ENCODE data around the gene MTURN. TPM values are rescaled to one million over a fixed set of nuclear protein-coding genes. Genes with fewer than 3 reads are reported as not detected.

Gene MTURN
- total and polyA plus RNA-seq, 10 donors, result 6.3 to 36.6 (median 14.8) TPM

- H3K4me1 ChIP-seq, result peaks cover 0 to 16% (median 9%) of the 10 kb centered on the region in 6 donors
- H3K4me3 ChIP-seq, result no peak overlapping the region
- peaks cover 0 to 20% (median 15%) of the 10 kb centered on the region in 8 donors for H3K9me3 ChIP-seq
- H3K27me3 ChIP-seq (replicated peaks in 1 of 7), result no peaks in the 10 kb centered on the region
- TF ChIP-seq POLR2AphosphoS5 (IDR thresholded peaks at IDR 0.05) (no peak), CTCF (IDR thresholded peaks at IDR 0.05 in 8 of 11, conservative IDR thresholded peaks at IDR 0.05 in 3 of 11) (no peak), POLR2A (IDR thresholded peaks at IDR 0.05) (no peak)
- no peak for DNase-seq
- H3K36me3 ChIP-seq, result no peaks in the 10 kb centered on the region
- H3K27ac ChIP-seq, result peak overlapping the region in 6 of 8 donors; percentile 12 to 70 (median 60)
- intact Hi-C loops (cut with DNase I; ENCODE audit: low total_unique reads), result no loop called here
- WGBS, 5 donors, result 76 to 91% (median 89%) methylated on average over 2 of the region's 2 CpGs
Observed at GRCh38 chr7:30200591-30200990, 65.8 kb downstream of the MTURN start.

GRCh38 chr7:30201161-30201666 is 66.4 kb downstream of the MTURN start:
- DNase-seq, result no peak
- 39 to 68% (median 55%) methylated on average over 5 of the region's 5 CpGs for WGBS, 5 donors
- intact Hi-C loops (cut with DNase I; ENCODE audit: low total_unique reads), result no loop called here
- H3K4me1 ChIP-seq, result peaks cover 0 to 16% (median 9%) of the 10 kb centered on the region in 6 donors
- peak in 1 of 3 donors; percentile 34 for TF ChIP-seq POLR2AphosphoS5 (IDR thresholded peaks at IDR 0.05)
- no peak for TF ChIP-seq CTCF (IDR thresholded peaks at IDR 0.05 in 8 of 11, conservative IDR thresholded peaks at IDR 0.05 in 3 of 11)
- TF ChIP-seq POLR2A (IDR thresholded peaks at IDR 0.05), result no peak
- H3K27me3 ChIP-seq (replicated peaks in 1 of 7), result no peaks in the 10 kb centered on the region
- H3K27ac ChIP-seq, result peak overlapping the region in 7 of 8 donors; percentile 12 to 70 (median 52)
- no peaks in the 10 kb centered on the region for H3K36me3 ChIP-seq
- no peak overlapping the region for H3K4me3 ChIP-seq
- peaks cover 0 to 14% (median 9%) of the 10 kb centered on the region in 8 donors for H3K9me3 ChIP-seq

DNA sequence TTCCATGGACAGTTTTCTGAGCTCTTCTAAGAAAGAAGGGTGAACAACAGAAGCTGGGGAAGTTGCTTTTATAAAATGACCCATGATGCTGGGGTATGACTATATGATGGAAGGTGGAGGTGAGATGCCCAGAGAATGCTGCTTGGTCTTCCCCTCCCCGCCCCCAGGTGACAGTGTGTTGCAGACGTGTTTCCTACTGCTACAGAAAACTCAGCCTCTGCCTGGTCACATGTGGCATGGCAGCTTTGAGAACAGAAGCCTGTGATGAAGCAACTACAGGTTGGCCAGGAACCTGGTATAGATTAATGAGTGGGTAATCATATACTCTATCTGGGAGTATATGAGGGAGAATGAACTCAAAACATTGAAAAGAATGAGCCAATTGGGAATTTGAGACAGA is 67.1 kb downstream of the MTURN start:
- Histone ChIP-seq H3K4me1 (peaks cover 0 to 16% (median 9%) of the 10 kb centered on the region in 6 donors), H3K36me3 (no peaks in the 10 kb centered on the region), H3K4me3 (no peak overlapping the region), H3K9me3 (peaks cover 0 to 7% (median 2%) of the 10 kb centered on the region in 8 donors), H3K27me3 (replicated peaks in 1 of 7) (no peaks in the 10 kb centered on the region), H3K27ac (peak overlapping the region in 5 of 8 donors; percentile 12 to 70 (median 52))
- DNase-seq, result no peak
- TF ChIP-seq CTCF (IDR thresholded peaks at IDR 0.05 in 8 of 11, conservative IDR thresholded peaks at IDR 0.05 in 3 of 11), result no peak
- no peak for TF ChIP-seq POLR2A (IDR thresholded peaks at IDR 0.05)
- TF ChIP-seq POLR2AphosphoS5 (IDR thresholded peaks at IDR 0.05), result no peak
- intact Hi-C loops (cut with DNase I; ENCODE audit: low total_unique reads), result no loop called here
- WGBS, 5 donors, result 77 to 97% (median 82%) methylated on average over 2 of the region's 2 CpGs

DNA sequence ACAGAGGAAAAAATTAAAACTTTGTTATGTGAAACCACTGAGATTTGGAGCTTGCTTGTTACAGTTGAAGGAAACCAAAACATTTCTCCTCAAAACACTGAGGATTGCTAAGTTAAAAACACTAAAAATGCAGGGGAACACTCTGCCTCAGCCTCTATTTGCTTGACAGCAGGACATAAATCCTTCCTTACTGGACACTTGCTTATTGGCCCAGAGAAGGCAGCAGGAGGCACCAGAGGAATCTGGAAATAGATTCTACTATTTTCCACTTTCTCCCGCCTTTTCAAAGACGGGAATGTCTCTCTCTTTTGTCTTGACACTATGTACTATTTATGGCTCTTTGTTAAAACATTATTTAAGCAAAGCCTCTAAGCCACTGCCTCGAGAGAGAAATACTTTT is 67.9 kb downstream of the MTURN start:
- intact Hi-C loops (cut with DNase I; ENCODE audit: low total_unique reads), result no loop called here
- peaks cover 0 to 16% (median 9%) of the 10 kb centered on the region in 6 donors for H3K4me1 ChIP-seq
- TF ChIP-seq CTCF (IDR thresholded peaks at IDR 0.05 in 8 of 11, conservative IDR thresholded peaks at IDR 0.05 in 3 of 11) (no peak), POLR2A (IDR thresholded peaks at IDR 0.05) (no peak), POLR2AphosphoS5 (IDR thresholded peaks at IDR 0.05) (no peak)
- H3K36me3 ChIP-seq, result no peaks in the 10 kb centered on the region
- H3K4me3 ChIP-seq, result no peak overlapping the region
- H3K9me3 ChIP-seq, result no peaks in the 10 kb centered on the region
- 83 to 94% (median 85%) methylated on average over 3 of the region's 3 CpGs for WGBS, 5 donors
- no peak for DNase-seq
- no peak overlapping the region for H3K27ac ChIP-seq
- H3K27me3 ChIP-seq (replicated peaks in 1 of 7), result no peaks in the 10 kb centered on the region

Data from spleen (tissue), 11 donors.